ENCODE data around the gene ANTKMT. TPM values are rescaled to one million over a fixed set of nuclear protein-coding genes. Genes with fewer than 3 reads are reported as not detected.

The ANTKMT gene
- 24.1 TPM for total RNA-seq

GRCh38 chr16:720990-721764, at the start of gene ANTKMT:
ANTKMT (plus strand) TSS chr16:721146; CDS start chr16:721275, 129 bp downstream.
- ATAC-seq: peak; percentile 65

GRCh38 chr16:671353-672131, 49.4 kb upstream of the ANTKMT start:
- no peak for ATAC-seq

GRCh38 chr16:672371-672770, 48.6 kb upstream of the ANTKMT start:
- ATAC-seq: no peak

GRCh38 chr16:672851-673250, 48.1 kb upstream of the ANTKMT start:
- no peak for ATAC-seq

- ATAC-seq: no peak
Observed at GRCh38 chr16:673399-673991, 47.5 kb upstream of the ANTKMT start.

- no peak for ATAC-seq
Observed at GRCh38 chr16:674214-674881, 46.6 kb upstream of the ANTKMT start.

GRCh38 chr16:674968-675883, 45.7 kb upstream of the ANTKMT start, which contains the start of gene RHBDL1:
RHBDL1 (plus strand) TSS chr16:675671; CDS start chr16:675791, 120 bp downstream.
- ATAC-seq: no peak

- no peak for ATAC-seq
Observed at GRCh38 chr16:675884-676564, 44.9 kb upstream of the ANTKMT start.

- no peak for ATAC-seq
Observed at GRCh38 chr16:676565-676902, 44.4 kb upstream of the ANTKMT start.

GRCh38 chr16:676913-677312, 44.0 kb upstream of the ANTKMT start:
- peak; percentile 67 for ATAC-seq

GRCh38 chr16:677316-678190, 43.4 kb upstream of the ANTKMT start:
- peak; percentile 0 for ATAC-seq

GRCh38 chr16:678209-678857, 42.6 kb upstream of the ANTKMT start:
- ATAC-seq: no peak

- no peak for ATAC-seq
Observed at GRCh38 chr16:678858-679813, 41.8 kb upstream of the ANTKMT start.

GRCh38 chr16:679814-680624, 40.9 kb upstream of the ANTKMT start, which contains the start of gene STUB1:
STUB1 (plus strand) TSS chr16:680410; CDS start chr16:680526, 116 bp downstream.
- peak; percentile 60 for ATAC-seq

- no peak for ATAC-seq
Observed at GRCh38 chr16:680625-680945, 40.4 kb upstream of the ANTKMT start.

- no peak for ATAC-seq
Observed at GRCh38 chr16:680967-681745, 39.8 kb upstream of the ANTKMT start.

Measured in esophagus mucosa (tissue), 1 donor.